Panc1 (cell line): Measurements from ENCODE around the gene MAML3. TPM values are rescaled to one million over a fixed set of nuclear protein-coding genes. Genes with fewer than 3 reads are reported as not detected.

Experiments
- ATAC-seq: fragments of 200-7000 bp; cut with Tn5 transposase; 2 replicates; pipeline ENCODE4 v1.9.1; 2020; ENCODE audit warnings: mild to moderate bottlenecking, moderate library complexity
- BruUV-seq: library from RNA; stranded (reverse); fragments of 400-500 nt; replicated peaks from 2 replicates; lab custom pipeline; 2021; lab: Mats Ljungman, UMichigan
- CTCF ChIA-PET: fragments of 300-600 bp; sonication (Branson Sonifier 250); formaldehyde crosslinking; loops from one replicate; lab custom pipeline; 2022; ENCODE audit warnings: antibody characterized with exemption; lab: Charles Lee
- POLR2A ChIA-PET: fragments of 300-600 bp; sonication (Branson Sonifier 250); formaldehyde crosslinking; loops from one replicate; lab custom pipeline; 2022; ENCODE audit warnings: antibody characterized with exemption; lab: Charles Lee
- DNase-seq: peaks from one replicate; pipeline ENCODE4 v3.0.0-alpha.2; 2010; ENCODE audit warnings: low read depth, low spot score
- H3K27ac ChIP-seq: 2 replicates; pipeline ENCODE4 v1.5.1; 2011; ENCODE audit warnings: mild to moderate bottlenecking, low read length, inconsistent platforms
- H3K27me3 ChIP-seq: fragments of 200-500 bp; sonication (Bioruptor generic); 2 replicates; pipeline ENCODE4 v1.6.0; 2014; ENCODE audit warnings: low read length, inconsistent platforms; ENCODE audit not compliant: control insufficient read depth, insufficient read depth
- H3K36me3 ChIP-seq: fragments of 200-500 bp; sonication (Bioruptor generic); 2 replicates; pipeline ENCODE4 v1.5.1; 2014; ENCODE audit warnings: inconsistent platforms, mild to moderate bottlenecking, low read length, moderate library complexity; ENCODE audit not compliant: control insufficient read depth, insufficient read depth
- H3K4me1 ChIP-seq: 2 replicates; pipeline ENCODE4 v1.5.1; 2011; ENCODE audit warnings: inconsistent platforms, mild to moderate bottlenecking, low read length, moderate library complexity; ENCODE audit not compliant: control insufficient read depth, insufficient read depth
- H3K4me3 ChIP-seq, 2 experiments: 2 replicates each; pipeline ENCODE4 v1.5.1; 2011 to 2012; ENCODE audit warnings: low read depth in 2 of 2, low read length in 2 of 2, mild to moderate bottlenecking in 2 of 2, inconsistent platforms in 1 of 2, moderate library complexity in 1 of 2
- H3K9me3 ChIP-seq: fragments of 200-500 bp; sonication (Bioruptor generic); 2 replicates; pipeline ENCODE4 v1.5.1; 2014; ENCODE audit warnings: low read depth, mild to moderate bottlenecking, inconsistent platforms, low read length, moderate library complexity; ENCODE audit not compliant: control insufficient read depth, insufficient read depth
- POLR2AphosphoS5 ChIP-seq: IDR thresholded peaks from 2 replicates; pipeline ENCODE4 v1.6.1; 2012; ENCODE audit warnings: mild to moderate bottlenecking, low read depth, low read length, moderate library complexity
- SIN3A ChIP-seq: IDR thresholded peaks from 2 replicates; pipeline ENCODE4 v1.6.1; 2012; ENCODE audit warnings: low read depth, mild to moderate bottlenecking, low read length, moderate library complexity, borderline replicate concordance; ENCODE audit not compliant: insufficient read depth
- TCF7L2 ChIP-seq: IDR thresholded peaks from 2 replicates; pipeline ENCODE4 v1.6.1; 2011; ENCODE audit warnings: mild to moderate bottlenecking, low read depth, low read length, inconsistent platforms
- in situ Hi-C: cut with HindIII; loops from 2 replicates; pipeline ENCODE4 v1.10.0; 2016; ENCODE audit warnings: low sequenced_read_pairs, low pct_unique_long_range_greater_than_20kb
- intact Hi-C: fragments of 100-400 bp; cut with micrococcal nuclease; formaldehyde crosslinking; loops from one replicate; pipeline ENCODE4 v1.10.0; 2022; ENCODE audit not compliant: unreplicated experiment
- total RNA-seq: library from RNA; stranded (reverse); gene quantifications from one replicate; pipeline ENCODE4 v1.2.1, GENCODE V29; 2021; ENCODE audit not compliant: unreplicated experiment
- TF ChIP-seq, protein P1 (sequence below), 2 experiments: IDR thresholded peaks; 2 replicates each; pipeline ENCODE4 v1.6.1; 2011 to 2012; ENCODE audit warnings: low read depth in 2 of 2, control low read depth in 1 of 2, low read length in 1 of 2, mild to moderate bottlenecking in 1 of 2, moderate library complexity in 1 of 2; ENCODE audit not compliant: insufficient read depth in 1 of 2
- TF ChIP-seq, protein P2 (sequence below): fragments of 450-650 bp; IDR thresholded peaks from 2 replicates; pipeline ENCODE4 v1.5.1; 2017; ENCODE audit warnings: mild to moderate bottlenecking

The MAML3 gene
- total RNA-seq, 1 experiment from 2014 or later = 7.7 TPM

DNA sequence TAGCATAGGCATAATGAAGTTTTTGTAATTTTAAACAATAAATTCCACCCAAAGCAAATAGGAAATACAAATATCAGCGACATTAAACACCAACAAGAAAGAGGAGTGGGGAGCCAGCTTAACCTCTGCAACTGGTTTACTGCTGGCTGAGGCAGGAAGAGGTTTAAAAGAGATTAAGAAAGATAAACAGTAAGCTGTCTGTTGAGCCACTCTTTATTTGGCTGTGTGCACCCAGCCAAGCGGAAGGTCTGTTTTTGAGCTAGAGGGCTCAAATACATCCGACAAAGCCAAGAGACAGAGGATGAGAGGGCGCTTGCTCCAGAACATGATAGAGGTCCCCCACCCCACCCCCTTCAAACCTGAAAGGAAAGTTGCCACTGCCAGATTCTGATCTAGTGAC, 297.0 kb downstream of the MAML3 start:
- in situ Hi-C loops (no loop called here), intact Hi-C loops (no loop called here)
- Histone ChIP-seq H3K4me3 (no peak overlapping the region), H3K27me3 (no peaks in the 10 kb centered on the region), H3K27ac (no peak overlapping the region), H3K9me3 (no peaks in the 10 kb centered on the region), H3K36me3 (no peaks in the 10 kb centered on the region), H3K4me1 (no peaks in the 10 kb centered on the region)
- ATAC-seq = no peak
- no TSS peak for BruUV-seq
- ChIA-PET POLR2A (no interaction called here), CTCF (no interaction called here)
- no peak for DNase-seq
- no peak for TF ChIP-seq TCF7L2
- TF ChIP-seq, protein P1, sequence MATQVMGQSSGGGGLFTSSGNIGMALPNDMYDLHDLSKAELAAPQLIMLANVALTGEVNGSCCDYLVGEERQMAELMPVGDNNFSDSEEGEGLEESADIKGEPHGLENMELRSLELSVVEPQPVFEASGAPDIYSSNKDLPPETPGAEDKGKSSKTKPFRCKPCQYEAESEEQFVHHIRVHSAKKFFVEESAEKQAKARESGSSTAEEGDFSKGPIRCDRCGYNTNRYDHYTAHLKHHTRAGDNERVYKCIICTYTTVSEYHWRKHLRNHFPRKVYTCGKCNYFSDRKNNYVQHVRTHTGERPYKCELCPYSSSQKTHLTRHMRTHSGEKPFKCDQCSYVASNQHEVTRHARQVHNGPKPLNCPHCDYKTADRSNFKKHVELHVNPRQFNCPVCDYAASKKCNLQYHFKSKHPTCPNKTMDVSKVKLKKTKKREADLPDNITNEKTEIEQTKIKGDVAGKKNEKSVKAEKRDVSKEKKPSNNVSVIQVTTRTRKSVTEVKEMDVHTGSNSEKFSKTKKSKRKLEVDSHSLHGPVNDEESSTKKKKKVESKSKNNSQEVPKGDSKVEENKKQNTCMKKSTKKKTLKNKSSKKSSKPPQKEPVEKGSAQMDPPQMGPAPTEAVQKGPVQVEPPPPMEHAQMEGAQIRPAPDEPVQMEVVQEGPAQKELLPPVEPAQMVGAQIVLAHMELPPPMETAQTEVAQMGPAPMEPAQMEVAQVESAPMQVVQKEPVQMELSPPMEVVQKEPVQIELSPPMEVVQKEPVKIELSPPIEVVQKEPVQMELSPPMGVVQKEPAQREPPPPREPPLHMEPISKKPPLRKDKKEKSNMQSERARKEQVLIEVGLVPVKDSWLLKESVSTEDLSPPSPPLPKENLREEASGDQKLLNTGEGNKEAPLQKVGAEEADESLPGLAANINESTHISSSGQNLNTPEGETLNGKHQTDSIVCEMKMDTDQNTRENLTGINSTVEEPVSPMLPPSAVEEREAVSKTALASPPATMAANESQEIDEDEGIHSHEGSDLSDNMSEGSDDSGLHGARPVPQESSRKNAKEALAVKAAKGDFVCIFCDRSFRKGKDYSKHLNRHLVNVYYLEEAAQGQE (IDR thresholded peaks at IDR 0.05; ENCODE audit: insufficient read depth in 1 of 2, low read depth in 2 of 2, low read length in 1 of 2) = no peak
- no peak for TF ChIP-seq POLR2AphosphoS5
- TF ChIP-seq, protein P2, sequence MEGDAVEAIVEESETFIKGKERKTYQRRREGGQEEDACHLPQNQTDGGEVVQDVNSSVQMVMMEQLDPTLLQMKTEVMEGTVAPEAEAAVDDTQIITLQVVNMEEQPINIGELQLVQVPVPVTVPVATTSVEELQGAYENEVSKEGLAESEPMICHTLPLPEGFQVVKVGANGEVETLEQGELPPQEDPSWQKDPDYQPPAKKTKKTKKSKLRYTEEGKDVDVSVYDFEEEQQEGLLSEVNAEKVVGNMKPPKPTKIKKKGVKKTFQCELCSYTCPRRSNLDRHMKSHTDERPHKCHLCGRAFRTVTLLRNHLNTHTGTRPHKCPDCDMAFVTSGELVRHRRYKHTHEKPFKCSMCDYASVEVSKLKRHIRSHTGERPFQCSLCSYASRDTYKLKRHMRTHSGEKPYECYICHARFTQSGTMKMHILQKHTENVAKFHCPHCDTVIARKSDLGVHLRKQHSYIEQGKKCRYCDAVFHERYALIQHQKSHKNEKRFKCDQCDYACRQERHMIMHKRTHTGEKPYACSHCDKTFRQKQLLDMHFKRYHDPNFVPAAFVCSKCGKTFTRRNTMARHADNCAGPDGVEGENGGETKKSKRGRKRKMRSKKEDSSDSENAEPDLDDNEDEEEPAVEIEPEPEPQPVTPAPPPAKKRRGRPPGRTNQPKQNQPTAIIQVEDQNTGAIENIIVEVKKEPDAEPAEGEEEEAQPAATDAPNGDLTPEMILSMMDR = no peak
- TF ChIP-seq SIN3A = no peak

DNA sequence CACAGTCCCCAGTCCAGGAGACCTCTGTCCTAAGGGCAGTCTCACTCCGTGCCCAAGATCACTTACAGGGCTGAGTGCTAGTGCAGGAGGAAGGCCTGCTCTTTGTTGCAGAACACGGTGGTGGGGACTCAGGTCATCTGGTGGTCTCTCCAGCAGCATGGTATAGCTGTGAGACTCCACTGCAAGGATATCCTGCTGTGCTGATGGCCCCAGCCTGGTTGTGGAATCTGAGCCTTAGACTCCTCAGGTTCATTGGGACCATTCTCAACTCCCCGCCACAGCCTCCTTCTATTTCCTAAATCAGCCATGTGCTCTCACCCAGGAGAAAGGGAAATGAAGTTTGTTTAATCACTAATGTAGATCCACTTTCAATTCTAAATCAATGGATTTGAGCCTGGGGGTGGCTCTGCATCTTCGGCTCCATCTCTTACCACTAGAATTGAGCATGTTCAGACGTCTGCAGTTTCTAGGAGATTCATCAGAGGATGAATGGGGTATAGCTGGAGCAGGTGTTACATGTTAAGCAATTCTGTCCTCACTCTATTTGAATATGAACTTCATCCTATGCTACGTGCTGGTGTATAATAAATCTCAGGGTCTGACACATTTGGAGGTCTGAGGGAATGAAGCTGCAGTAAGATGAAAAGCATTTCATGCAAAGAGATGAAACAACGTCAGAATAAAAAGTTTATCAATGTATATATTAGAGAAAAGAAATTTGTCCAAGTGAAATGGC, 299.1 kb downstream of the MAML3 start:
- no TSS peak for BruUV-seq
- intact Hi-C loops = no loop called here

More for the DNA sequence above, 299.1 kb downstream of the MAML3 start:
- TF ChIP-seq, protein P1 (IDR thresholded peaks at IDR 0.05; ENCODE audit: insufficient read depth in 1 of 2, low read depth in 2 of 2, low read length in 1 of 2) = no peak
- no peak for TF ChIP-seq SIN3A
- ChIA-PET CTCF (no interaction called here), POLR2A (no interaction called here)
- Histone ChIP-seq H3K27me3 (no peaks in the 10 kb centered on the region), H3K4me3 (no peak overlapping the region), H3K27ac (no peak overlapping the region), H3K4me1 (no peaks in the 10 kb centered on the region), H3K36me3 (no peaks in the 10 kb centered on the region), H3K9me3 (no peaks in the 10 kb centered on the region)
- DNase-seq (no peak), ATAC-seq (no peak)
- in situ Hi-C loops = no loop called here
